H1 (cell line): ENCODE results near the gene FAM171A1. TPM values are rescaled to one million over a fixed set of nuclear protein-coding genes. Genes with fewer than 3 reads are reported as not detected.

Source experiments
- CTCF ChIA-PET: fragments of 300-600 bp; sonication (Branson Sonifier 250); formaldehyde crosslinking; loops from one replicate; lab custom pipeline; 2021; ENCODE audit not compliant: partially characterized antibody; lab: Charles Lee
- POLR2A ChIA-PET: fragments of 300-600 bp; sonication (Branson Sonifier 250); formaldehyde crosslinking; loops from one replicate; lab custom pipeline; 2021; ENCODE audit warnings: inconsistent platforms; ENCODE audit not compliant: partially characterized antibody; lab: Charles Lee
- DNase-seq, 2 experiments: peaks; one replicate each; pipeline versions ENCODE4 v3.0.0 to v3.0.0-alpha.2; 2010 to 2022; ENCODE audit warnings: low spot score in 2 of 2, low read depth in 1 of 2, mixed read lengths in 1 of 2
- FAIRE-seq: peaks from 2 replicates; lab custom pipeline; 2011; peaks lifted over from hg19 to GRCh38; lab: Jason Lieb, UNC
- H2AFZ ChIP-seq: 2 replicates; pipeline ENCODE4 v1.8.1; 2012; ENCODE audit warnings: low read length, inconsistent platforms
- H2AK5ac ChIP-seq: 2 replicates; pipeline ENCODE4 v1.6.1; 2013; ENCODE audit warnings: low read depth, low read length
- H2BK120ac ChIP-seq: replicated peaks from 2 replicates; pipeline ENCODE3; 2013; ENCODE audit warnings: low read depth, low read length, inconsistent platforms
- H2BK12ac ChIP-seq: 2 replicates; pipeline ENCODE4 v1.6.1; 2013; ENCODE audit warnings: low read depth, low read length
- H2BK15ac ChIP-seq: 2 replicates; pipeline ENCODE4 v1.6.1; 2013; ENCODE audit warnings: low read length
- H2BK20ac ChIP-seq: 2 replicates; pipeline ENCODE4 v1.6.1; 2013; ENCODE audit warnings: low read length
- H2BK5ac ChIP-seq: 2 replicates; pipeline ENCODE4 v1.6.1; 2013; ENCODE audit warnings: low read depth, low read length
- H3K14ac ChIP-seq: 2 replicates; pipeline ENCODE4 v1.6.1; 2013; ENCODE audit warnings: inconsistent platforms; ENCODE audit not compliant: insufficient read length
- H3K18ac ChIP-seq: 2 replicates; pipeline ENCODE4 v1.6.1; 2013; ENCODE audit warnings: low read length; ENCODE audit errors: extremely low read depth
- H3K23ac ChIP-seq: 2 replicates; pipeline ENCODE4 v1.6.1; 2013; ENCODE audit warnings: inconsistent platforms; ENCODE audit not compliant: insufficient read length
- H3K23me2 ChIP-seq: 2 replicates; pipeline ENCODE4 v1.6.1; 2013; ENCODE audit warnings: low read depth, low read length
- H3K27ac ChIP-seq: 2 replicates; pipeline ENCODE4 v1.6.1; 2011; ENCODE audit warnings: low read depth, low read length, inconsistent platforms
- H3K27me3 ChIP-seq, 4 experiments: replicated peaks in 1 of 4; 1 replicate in 1 of 4; 2 replicates in 3 of 4; pipeline versions ENCODE4 v1.6.1 to v1.8.1; 2011 to 2013; ENCODE audit warnings: low read length in 3 of 4, mild to moderate bottlenecking in 3 of 4, inconsistent platforms in 2 of 4, mixed read lengths in 2 of 4, moderate library complexity in 1 of 4; ENCODE audit not compliant: control insufficient read depth in 3 of 4, insufficient read depth in 3 of 4; ENCODE audit errors: extremely low read depth in 1 of 4
- H3K36me3 ChIP-seq, 4 experiments: 2 replicates each; pipeline versions ENCODE4 v1.6.1 to v1.8.1; 2011 to 2013; ENCODE audit warnings: mild to moderate bottlenecking in 4 of 4, low read length in 3 of 4, moderate library complexity in 2 of 4, control low read depth in 1 of 4, inconsistent platforms in 1 of 4; ENCODE audit not compliant: insufficient read depth in 4 of 4, control insufficient read depth in 2 of 4
- H3K4ac ChIP-seq: replicated peaks from 2 replicates; pipeline ENCODE3; 2013; ENCODE audit warnings: low read length, low read depth, mixed read lengths, inconsistent platforms; ENCODE audit not compliant: insufficient read length
- H3K4me1 ChIP-seq, 4 experiments: replicated peaks in 1 of 4; 1 replicate in 1 of 4; 2 replicates in 3 of 4; pipeline versions ENCODE4 v1.6.1 to v1.8.1; 2011 to 2013; ENCODE audit warnings: low read length in 3 of 4, inconsistent platforms in 2 of 4, mixed read lengths in 1 of 4; ENCODE audit not compliant: insufficient read depth in 4 of 4, control insufficient read depth in 3 of 4
- H3K4me2 ChIP-seq, 2 experiments: 2 replicates each; pipeline versions ENCODE4 v1.6.1 to v1.8.1; 2011 to 2013; ENCODE audit warnings: low read depth in 2 of 2, low read length in 2 of 2, control low read depth in 1 of 2, inconsistent platforms in 1 of 2, mild to moderate bottlenecking in 1 of 2; ENCODE audit not compliant: insufficient read depth in 1 of 2
- H3K4me3 ChIP-seq, 4 experiments: fragments of 200-600, 300-600 bp in 1 of 4; sonication (generic), shearing (Covaris generic), sonication (Bioruptor Twin) in 1 of 4; 2 replicates each; pipeline versions ENCODE4 v1.5.1 to v1.8.1; 2011 to 2016; ENCODE audit warnings: low read length in 4 of 4, low read depth in 3 of 4, control low read depth in 2 of 4, inconsistent platforms in 2 of 4, mild to moderate bottlenecking in 2 of 4, mixed read lengths in 1 of 4, moderate library complexity in 1 of 4; ENCODE audit not compliant: insufficient read depth in 2 of 4; ENCODE audit errors: extremely low read depth in 1 of 4
- H3K56ac ChIP-seq: replicated peaks from 2 replicates; pipeline ENCODE3; 2013; ENCODE audit warnings: low read depth, mild to moderate bottlenecking, mixed read lengths, low read length, inconsistent platforms; ENCODE audit not compliant: insufficient read length
- H3K79me1 ChIP-seq: 2 replicates; pipeline ENCODE4 v1.6.1; 2013; ENCODE audit warnings: low read depth, low read length, control low read depth
- H3K79me2 ChIP-seq, 2 experiments: 2 replicates each; pipeline versions ENCODE4 v1.6.1 to v1.8.1; 2012 to 2013; ENCODE audit warnings: low read length in 2 of 2, mild to moderate bottlenecking in 2 of 2, inconsistent platforms in 1 of 2; ENCODE audit not compliant: insufficient read depth in 2 of 2, control insufficient read depth in 1 of 2
- H3K9ac ChIP-seq, 4 experiments: replicated peaks in 1 of 4; 1 replicate in 1 of 4; 2 replicates in 3 of 4; pipeline versions ENCODE4 v1.6.1 to v1.8.1; 2011 to 2013; ENCODE audit warnings: low read depth in 3 of 4, low read length in 3 of 4, control low read depth in 2 of 4, mild to moderate bottlenecking in 2 of 4, moderate library complexity in 2 of 4, inconsistent platforms in 1 of 4; ENCODE audit errors: extremely low read depth in 1 of 4
- H3K9me3 ChIP-seq, 2 experiments: 2 replicates each; pipeline versions ENCODE4 v1.6.1 to v1.8.1; 2012 to 2013; ENCODE audit warnings: mild to moderate bottlenecking in 2 of 2, moderate library complexity in 2 of 2, control low read depth in 1 of 2, inconsistent platforms in 1 of 2, low read depth in 1 of 2, low read length in 1 of 2, mixed read lengths in 1 of 2; ENCODE audit not compliant: insufficient read depth in 2 of 2
- H4K20me1 ChIP-seq, 2 experiments: replicated peaks in 1 of 2; 2 replicates each; pipeline versions ENCODE3 to v1.8.1; 2011 to 2013; ENCODE audit warnings: inconsistent platforms in 2 of 2, low read length in 2 of 2, mild to moderate bottlenecking in 1 of 2; ENCODE audit not compliant: insufficient read depth in 2 of 2, control insufficient read depth in 1 of 2
- H4K5ac ChIP-seq: 2 replicates; pipeline ENCODE4 v1.6.1; 2013; ENCODE audit warnings: low read length, low read depth, mixed read lengths, inconsistent platforms; ENCODE audit not compliant: insufficient read length
- H4K8ac ChIP-seq: 2 replicates; pipeline ENCODE4 v1.8.0; 2013; ENCODE audit warnings: mild to moderate bottlenecking, moderate library complexity, low read length, inconsistent platforms; ENCODE audit not compliant: insufficient read depth; ENCODE audit errors: extremely low read depth
- H4K91ac ChIP-seq: replicated peaks from 2 replicates; pipeline ENCODE3; 2013; ENCODE audit warnings: low read length, mixed read lengths, inconsistent platforms; ENCODE audit not compliant: insufficient read length
- ATF3 ChIP-seq: IDR thresholded peaks from 2 replicates; pipeline ENCODE4 v1.6.1; 2011; ENCODE audit warnings: low read depth, mild to moderate bottlenecking, low read length; ENCODE audit not compliant: insufficient read depth
- CHD2 ChIP-seq: IDR thresholded peaks from 2 replicates; pipeline ENCODE4 v1.6.1; 2012; ENCODE audit warnings: low read length, improper control_type of control experiment
- CTBP2 ChIP-seq: IDR thresholded peaks from 2 replicates; pipeline ENCODE4 v1.7.0; 2011; ENCODE audit warnings: borderline replicate concordance, mild to moderate bottlenecking, moderate library complexity, mixed read lengths, low read length; ENCODE audit not compliant: insufficient read depth, insufficient read length
- FOSL1 ChIP-seq: IDR thresholded peaks from 2 replicates; pipeline ENCODE4 v1.6.1; 2011; ENCODE audit warnings: mild to moderate bottlenecking, low read depth, low read length, moderate library complexity; ENCODE audit not compliant: insufficient read depth
- GABPA ChIP-seq: IDR thresholded peaks from 2 replicates; pipeline ENCODE4 v1.6.1; 2011; ENCODE audit warnings: mild to moderate bottlenecking, low read length, moderate library complexity, borderline replicate concordance; ENCODE audit not compliant: insufficient read depth
- POLR2AphosphoS5 ChIP-seq: IDR thresholded peaks from 2 replicates; pipeline ENCODE4 v1.6.1; 2011; ENCODE audit warnings: low read depth, low read length
- WGBS, 2 experiments: shearing (Covaris generic) in 1 of 2; methylation state at CpG; one replicate each; pipeline versions ENCODE4 v1.1.6 to v1.1.7; 2013 to 2015; ENCODE audit warnings: low lambda C conversion rate in 2 of 2, mixed read lengths in 2 of 2, inconsistent platforms in 1 of 2, low coverage in 1 of 2, missing lambda C conversion rate in 1 of 2; ENCODE audit not compliant: insufficient replicate concordance in 2 of 2, insufficient coverage in 1 of 2, insufficient read length in 1 of 2; ENCODE audit errors: extremely low coverage in 1 of 2, missing lambda C conversion rate in 1 of 2; 5-methylcytosine and 5-hydroxymethylcytosine counted together
- polyA plus RNA-seq, 7 experiments: library from polyadenylated mRNA; depleted of rRNA in 3 of 7; stranded (reverse) in 5 of 7; unstranded in 2 of 7; fragments of >200 nt in 5 of 7; fragments of 200-250 nt in 2 of 7; gene quantifications; 1 replicate in 5 of 7; 2 replicates in 1 of 7; 4 replicates in 1 of 7; pipeline versions ENCODE4 v1.2.1 to v1.2.3, GENCODE V29; 2011 to 2013; ENCODE audit warnings: missing spikeins in 2 of 7, mixed read lengths in 2 of 7
- total RNA-seq: library from RNA; stranded (reverse); fragmentation: NEBNext Ultra II Directional; extraction: Animal tissue kit (Norgen Biotek cat#: 25700); gene quantifications from 2 replicates; pipeline ENCODE4 v1.2.1, GENCODE V29; 2021

FAM171A1 gene
- total and polyA plus RNA-seq, 2 of the 8 experiments (the other 6 are each of a cell fraction or from before 2014, with no cell fraction given): 26.6 to 42.1 TPM

GRCh38 chr10:15381420-15381819 is 10.3 kb upstream of the FAM171A1 start:
- Histone ChIP-seq H4K5ac (no peak overlapping the region), H3K27me3 (no peaks in the 10 kb centered on the region), H4K91ac (no peak overlapping the region), H2BK120ac (no peak overlapping the region), H3K4ac (no peak overlapping the region), H4K8ac (no peak overlapping the region), H3K56ac (no peak overlapping the region), H4K20me1 (no peaks in the 10 kb centered on the region), H3K79me1 (no peaks in the 10 kb centered on the region; the same call in 1 of the 2 replicates), H3K36me3 (no peaks in the 10 kb centered on the region), H3K18ac (no peak overlapping the region), H3K27ac (no peak overlapping the region), H3K9me3 (no peaks in the 10 kb centered on the region), H3K4me1 (no peaks in the 10 kb centered on the region), H2BK15ac (no peak overlapping the region), H2AK5ac (no peak overlapping the region), H3K79me2 (no peaks in the 10 kb centered on the region), H3K4me2 (no peak overlapping the region), H2BK5ac (no peak overlapping the region), H2AFZ (no peak overlapping the region), H3K23ac (no peak overlapping the region), H2BK12ac (no peak overlapping the region), H3K23me2 (no peaks in the 10 kb centered on the region), H3K9ac (no peak overlapping the region), H3K4me3 (no peak overlapping the region), H3K14ac (no peak overlapping the region), H2BK20ac (no peak overlapping the region)
- POLR2A ChIA-PET: no interaction called here
- no peak for FAIRE-seq
- CTCF ChIA-PET: no interaction called here
- 74% methylated on average over 4 of the region's 4 CpGs; no CpG with 5 or more reads in 1 of the 2 experiments for WGBS, 2 experiments
- no peak for DNase-seq
- no peak for TF ChIP-seq ATF3
- TF ChIP-seq POLR2AphosphoS5: no peak
- TF ChIP-seq FOSL1: no peak
- no peak for TF ChIP-seq GABPA
- TF ChIP-seq CTBP2: no peak
- TF ChIP-seq CHD2: no peak
